Neutrophil (primary cell): ENCODE data around the gene LYVE1.

Experiments
- H3K27ac ChIP-seq: fragments of 200-600 bp; sonication (generic); 2 replicates; pipeline ENCODE4 v1.5.1; 2016; ENCODE audit warnings: mild to moderate bottlenecking, moderate library complexity
- H3K27me3 ChIP-seq: fragments of 200-600 bp; sonication (generic); 2 replicates; pipeline ENCODE4 v1.6.0; 2016; ENCODE audit warnings: mild to moderate bottlenecking
- H3K36me3 ChIP-seq: fragments of 200-600 bp; sonication (generic); 2 replicates; pipeline ENCODE4 v1.5.1; 2017
- H3K4me1 ChIP-seq, 2 experiments: fragments of 200-600 bp in 1 of 2; sonication (generic) in 1 of 2; 1 replicate in 1 of 2; 2 replicates in 1 of 2; pipeline versions ENCODE4 v1.5.1 to v1.6.1; 2013 to 2016; ENCODE audit warnings: low read depth in 1 of 2, low read length in 1 of 2, mild to moderate bottlenecking in 1 of 2, moderate library complexity in 1 of 2; ENCODE audit not compliant: control insufficient read depth in 1 of 2, insufficient read depth in 1 of 2
- H3K4me3 ChIP-seq, 2 experiments: fragments of 200-600 bp in 1 of 2; sonication (generic) in 1 of 2; 1 replicate in 1 of 2; 2 replicates in 1 of 2; pipeline ENCODE4 v1.5.1; 2013 to 2016; ENCODE audit warnings: low read depth in 1 of 2, low read length in 1 of 2, mild to moderate bottlenecking in 1 of 2, moderate library complexity in 1 of 2
- H3K9me3 ChIP-seq: fragments of 200-600 bp; sonication (generic); 2 replicates; pipeline ENCODE4 v1.5.1; 2016
- TF ChIP-seq, protein P1 (sequence below): fragments of 200-600 bp; sonication (generic); IDR thresholded peaks from 2 replicates; pipeline ENCODE4 v1.5.1; 2016; ENCODE audit warnings: antibody characterized with exemption

Gene LYVE1

DNA sequence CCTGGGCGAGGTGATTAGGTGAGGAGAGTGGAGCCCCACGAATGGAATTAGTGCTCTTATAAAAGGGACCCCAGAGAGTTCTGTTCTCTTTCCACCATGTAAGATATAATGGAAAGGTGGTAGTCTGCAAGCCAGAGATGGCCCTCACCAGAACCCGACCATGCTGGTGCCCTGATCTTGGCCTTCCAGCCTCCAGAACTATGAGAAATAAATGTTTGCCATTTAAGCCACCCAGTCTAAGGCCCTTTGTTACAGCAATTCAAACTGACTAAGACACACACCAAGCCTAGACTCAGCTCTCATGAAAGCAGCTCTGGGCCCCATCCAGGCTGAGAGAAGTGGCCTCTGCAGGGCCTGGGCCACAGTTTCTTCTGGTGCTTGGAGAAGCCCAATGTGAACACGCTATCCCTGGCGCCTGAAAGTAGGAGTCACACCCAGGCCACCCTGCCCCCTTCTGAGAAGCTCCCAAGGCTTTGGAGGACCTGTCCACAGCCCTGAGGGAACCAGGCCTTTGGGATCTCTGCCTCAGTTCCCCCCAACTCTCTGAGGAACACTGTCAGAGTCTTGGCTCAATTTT, 35.3 kb upstream of the LYVE1 start:
- H3K27ac ChIP-seq: peak overlapping the region; percentile 98
- peak overlapping the region; percentile 68 to 89 for H3K4me3 ChIP-seq
- peaks cover 100% of the 10 kb centered on the region in 2 experiments for H3K4me1 ChIP-seq
- no peaks in the 10 kb centered on the region for H3K27me3 ChIP-seq
- TF ChIP-seq, protein P1, sequence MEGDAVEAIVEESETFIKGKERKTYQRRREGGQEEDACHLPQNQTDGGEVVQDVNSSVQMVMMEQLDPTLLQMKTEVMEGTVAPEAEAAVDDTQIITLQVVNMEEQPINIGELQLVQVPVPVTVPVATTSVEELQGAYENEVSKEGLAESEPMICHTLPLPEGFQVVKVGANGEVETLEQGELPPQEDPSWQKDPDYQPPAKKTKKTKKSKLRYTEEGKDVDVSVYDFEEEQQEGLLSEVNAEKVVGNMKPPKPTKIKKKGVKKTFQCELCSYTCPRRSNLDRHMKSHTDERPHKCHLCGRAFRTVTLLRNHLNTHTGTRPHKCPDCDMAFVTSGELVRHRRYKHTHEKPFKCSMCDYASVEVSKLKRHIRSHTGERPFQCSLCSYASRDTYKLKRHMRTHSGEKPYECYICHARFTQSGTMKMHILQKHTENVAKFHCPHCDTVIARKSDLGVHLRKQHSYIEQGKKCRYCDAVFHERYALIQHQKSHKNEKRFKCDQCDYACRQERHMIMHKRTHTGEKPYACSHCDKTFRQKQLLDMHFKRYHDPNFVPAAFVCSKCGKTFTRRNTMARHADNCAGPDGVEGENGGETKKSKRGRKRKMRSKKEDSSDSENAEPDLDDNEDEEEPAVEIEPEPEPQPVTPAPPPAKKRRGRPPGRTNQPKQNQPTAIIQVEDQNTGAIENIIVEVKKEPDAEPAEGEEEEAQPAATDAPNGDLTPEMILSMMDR: no peak
- H3K36me3 ChIP-seq: peaks cover 20% of the 10 kb centered on the region
- H3K9me3 ChIP-seq: no peaks in the 10 kb centered on the region

DNA sequence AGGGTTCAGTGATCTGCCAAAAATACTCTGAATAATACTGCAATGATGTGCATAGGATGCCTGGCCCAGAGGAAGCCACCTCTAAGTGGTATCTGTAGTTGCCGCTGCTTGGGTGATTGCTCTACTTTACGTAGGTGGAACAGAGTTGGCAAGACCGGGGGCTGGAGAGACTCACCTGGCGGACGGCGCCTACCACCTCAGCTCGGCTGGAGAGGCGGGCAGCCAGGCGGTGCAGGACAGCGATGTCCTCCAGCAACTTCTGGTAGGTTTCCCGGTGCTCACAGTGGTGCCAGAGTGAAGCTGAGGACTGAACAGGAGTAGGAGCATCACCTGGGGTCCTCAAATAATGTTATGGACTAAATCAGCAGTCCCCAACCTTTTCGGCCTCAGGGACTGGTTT, 34.5 kb upstream of the LYVE1 start:
- TF ChIP-seq, protein P1: no peak
- Histone ChIP-seq H3K27ac (peak overlapping the region; percentile 98), H3K9me3 (no peaks in the 10 kb centered on the region), H3K4me1 (peaks cover 100% of the 10 kb centered on the region in 2 experiments), H3K4me3 (peak overlapping the region; percentile 54 to 60), H3K27me3 (no peaks in the 10 kb centered on the region), H3K36me3 (peaks cover 21% of the 10 kb centered on the region)

DNA sequence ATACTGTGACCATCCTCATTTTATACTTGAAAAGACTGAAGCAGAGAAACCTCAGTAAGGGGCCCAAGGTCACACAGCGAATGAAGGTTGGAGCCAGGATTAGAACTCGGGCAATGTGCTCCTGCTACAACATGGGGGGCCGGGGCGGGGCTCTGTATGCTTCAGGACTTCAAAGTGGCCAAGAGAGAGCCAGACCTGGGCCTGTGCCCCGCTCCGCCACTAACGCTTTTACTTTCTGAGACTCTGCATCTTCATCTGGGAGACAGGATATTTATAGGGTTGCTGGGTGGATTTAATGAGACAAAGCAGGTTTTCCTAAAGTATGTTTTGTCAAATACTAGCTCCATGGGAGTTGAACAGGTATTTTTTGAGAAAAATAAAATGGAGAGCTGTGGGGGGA, 33.9 kb upstream of the LYVE1 start:
- Histone ChIP-seq H3K4me3 (peak overlapping the region; percentile 54 to 60), H3K4me1 (peaks cover 100% of the 10 kb centered on the region in 2 experiments), H3K27ac (peak overlapping the region; percentile 98), H3K36me3 (peaks cover 21% of the 10 kb centered on the region), H3K27me3 (no peaks in the 10 kb centered on the region), H3K9me3 (no peaks in the 10 kb centered on the region)
- TF ChIP-seq, protein P1: no peak

DNA sequence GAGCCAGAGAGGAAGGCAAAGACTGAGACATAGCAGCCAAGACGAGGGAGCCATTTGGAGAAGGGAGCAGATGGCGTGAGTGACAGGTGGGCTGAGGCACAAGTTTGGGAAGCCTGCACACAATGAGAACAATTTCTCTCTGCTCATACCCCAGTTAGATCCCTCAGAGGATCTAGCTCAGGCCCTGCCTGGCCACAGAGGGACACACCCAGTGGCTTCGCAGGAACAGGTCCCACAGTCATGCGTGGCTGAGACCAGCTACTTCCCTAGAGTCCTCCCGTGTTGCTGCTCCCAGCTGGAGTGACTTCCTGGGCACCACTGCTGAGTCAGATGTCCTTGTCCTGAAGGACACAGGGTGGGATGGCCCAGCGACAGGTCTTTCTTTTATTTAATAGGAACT, 33.4 kb upstream of the LYVE1 start:
- Histone ChIP-seq H3K27me3 (no peaks in the 10 kb centered on the region), H3K27ac (peak overlapping the region; percentile 98), H3K9me3 (no peaks in the 10 kb centered on the region), H3K36me3 (peaks cover 21% of the 10 kb centered on the region), H3K4me1 (peaks cover 100% of the 10 kb centered on the region in 2 experiments), H3K4me3 (peak overlapping the region; percentile 54 to 60)
- TF ChIP-seq, protein P1: no peak

DNA sequence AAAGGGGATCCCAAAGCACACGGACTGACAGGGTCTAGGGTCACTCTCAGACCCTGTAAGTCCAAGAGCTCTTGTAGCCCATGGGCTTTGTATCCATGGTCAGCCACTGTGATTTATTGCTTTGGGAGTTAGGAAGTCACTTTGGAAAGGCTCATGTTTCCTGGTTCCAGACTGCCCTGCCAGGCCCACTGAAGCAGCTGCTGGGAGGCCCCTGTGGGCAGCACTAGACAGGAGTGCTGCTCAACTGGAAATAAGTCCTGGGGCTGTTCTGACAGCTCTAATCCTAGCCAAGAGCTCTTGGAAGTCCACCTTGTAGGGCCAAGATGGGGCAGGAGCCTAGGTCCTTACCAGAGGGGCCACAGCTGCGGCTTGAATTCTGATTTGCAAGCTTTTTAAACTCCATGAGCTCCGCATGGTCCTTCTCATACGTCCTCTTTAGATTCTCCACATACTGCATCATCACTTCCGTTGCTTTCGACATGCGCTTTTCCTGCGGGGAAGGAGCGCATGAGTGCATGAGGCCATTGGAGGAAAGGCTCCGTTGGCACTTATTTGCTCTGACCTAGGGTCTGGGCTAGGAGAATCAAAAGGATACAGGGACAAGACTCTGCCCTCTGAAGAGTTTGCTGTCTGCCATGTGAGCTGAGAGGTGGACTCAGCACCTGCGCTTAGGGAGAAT, 32.2 kb upstream of the LYVE1 start:
- peaks cover 92 to 97% of the 10 kb centered on the region in 2 experiments for H3K4me1 ChIP-seq
- H3K27ac ChIP-seq: peak overlapping the region; percentile 98
- peaks cover 21% of the 10 kb centered on the region for H3K36me3 ChIP-seq

More for the DNA sequence above, 32.2 kb upstream of the LYVE1 start:
- TF ChIP-seq, protein P1: no peak
- Histone ChIP-seq H3K4me3 (peak overlapping the region; percentile 54 to 60), H3K27me3 (no peaks in the 10 kb centered on the region), H3K9me3 (no peaks in the 10 kb centered on the region)
